T-helper 1 cell (primary cell): ENCODE measurements around the gene TUBAL3.

Experiments used
- DNase-seq, 5 donors: peaks; one replicate each; pipeline ENCODE4 v3.0.0-alpha.2; 2012 to 2020
- total RNA-seq, 4 donors: gene quantifications; one replicate each; lab custom pipeline; 2026; lab: John Stamatoyannopoulos, UW

TUBAL3 gene
- 0 reads per million in 4 donors for total RNA-seq

GRCh38 chr10:5404208-5405041 is at the start of gene TUBAL3:
Gene TUBAL3 (minus strand): TSS chr10:5404828. CDS start chr10:5404792, 36 bp downstream.
- DNase-seq = no peak

GRCh38 chr10:5453749-5454489 is 49.3 kb upstream of the TUBAL3 start:
- DNase-seq = no peak

- DNase-seq = no peak
Observed at GRCh38 chr10:5450605-5451384, 46.2 kb upstream of the TUBAL3 start.

- DNase-seq = no peak
Observed at GRCh38 chr10:5449823-5450222, 45.2 kb upstream of the TUBAL3 start.

GRCh38 chr10:5449227-5449626 is 44.6 kb upstream of the TUBAL3 start:
- no peak for DNase-seq

- DNase-seq = no peak
Observed at GRCh38 chr10:5448333-5449001, 43.8 kb upstream of the TUBAL3 start.

GRCh38 chr10:5447611-5448071 is 43.0 kb upstream of the TUBAL3 start:
- peak in 1 of 5 donors; percentile 89 for DNase-seq

- DNase-seq = no peak
Observed at GRCh38 chr10:5447056-5447455, 42.4 kb upstream of the TUBAL3 start.

- DNase-seq = peak; percentile 21 to 84 (median 60)
Observed at GRCh38 chr10:5446390-5446926, 41.8 kb upstream of the TUBAL3 start.

- no peak for DNase-seq
Observed at GRCh38 chr10:5445006-5445405, 40.4 kb upstream of the TUBAL3 start.

GRCh38 chr10:5443429-5443828 is 38.8 kb upstream of the TUBAL3 start:
- DNase-seq = peak in 1 of 5 donors; percentile 76

GRCh38 chr10:5442990-5443370 is 38.4 kb upstream of the TUBAL3 start:
- no peak for DNase-seq

GRCh38 chr10:5442065-5442989 is 37.7 kb upstream of the TUBAL3 start:
- peak in 2 of 5 donors; percentile 25 to 56 for DNase-seq

- DNase-seq = no peak
Observed at GRCh38 chr10:5441106-5441505, 36.5 kb upstream of the TUBAL3 start.

GRCh38 chr10:5440206-5440605 is 35.6 kb upstream of the TUBAL3 start:
- no peak for DNase-seq

GRCh38 chr10:5435328-5435727 is 30.7 kb upstream of the TUBAL3 start:
- DNase-seq = no peak

GRCh38 chr10:5434017-5434753 is 29.6 kb upstream of the TUBAL3 start:
- peak in 1 of 5 donors; percentile 41 for DNase-seq

- no peak for DNase-seq
Observed at GRCh38 chr10:5433182-5433581, 28.6 kb upstream of the TUBAL3 start.

GRCh38 chr10:5428133-5428532 is 23.5 kb upstream of the TUBAL3 start:
- DNase-seq = no peak

GRCh38 chr10:5424751-5425150 is 20.1 kb upstream of the TUBAL3 start:
- no peak for DNase-seq
